ENCODE data around the gene SLC8A3. TPM values are rescaled to one million over a fixed set of nuclear protein-coding genes. Genes with fewer than 3 reads are reported as not detected.

Gene SLC8A3
- total and polyA plus RNA-seq, 2 of the 13 experiments (the other 11 are each of a cell fraction or from before 2014, with no cell fraction given), result 0.01 to 0.02 TPM

GRCh38 chr14:70130482-70130881 lies 58.3 kb downstream of the SLC8A3 start (continued):
- no peak for TF ChIP-seq PRDM15 (CRISPR knock-in tag; IDR thresholded peaks at IDR 0.05)
- TF ChIP-seq BORCS8-MEF2B (CRISPR knock-in tag; IDR thresholded peaks at IDR 0.05), result no peak
- no peak for TF ChIP-seq ZNF513 (CRISPR knock-in tag; conservative IDR thresholded peaks at IDR 0.05)
- TF ChIP-seq HES4 (CRISPR knock-in tag; IDR thresholded peaks at IDR 0.05; ENCODE audit: borderline replicate concordance), result no peak
- no peak for TF ChIP-seq HMGXB3 (CRISPR knock-in tag; IDR thresholded peaks at IDR 0.05; ENCODE audit: borderline replicate concordance)
- TF ChIP-seq TCF12 (IDR thresholded peaks at IDR 0.05), result no peak
- no peak for TF ChIP-seq TCF12 (CRISPR knock-in tag; IDR thresholded peaks at IDR 0.05)
- TF ChIP-seq BRD4 (CRISPR knock-in tag; IDR thresholded peaks at IDR 0.05), result no peak
- no peak for TF ChIP-seq ZNF607 (CRISPR knock-in tag; IDR thresholded peaks at IDR 0.05; ENCODE audit: borderline replicate concordance)
- TF ChIP-seq RERE (CRISPR knock-in tag; IDR thresholded peaks at IDR 0.05; ENCODE audit: low read depth), result no peak
